PC-9 (cell line): ENCODE measurements around the gene MAGEB10. TPM values are rescaled to one million over a fixed set of nuclear protein-coding genes. Genes with fewer than 3 reads are reported as not detected.

ENCODE experiments used
- BruUV-seq: library from RNA; stranded (reverse); fragments of 400-500 nt; replicated peaks from 2 replicates; lab custom pipeline; 2021; lab: Mats Ljungman, UMichigan
- CTCF ChIA-PET: fragments of 300-600 bp; sonication (Branson Sonifier 250); formaldehyde crosslinking; loops from one replicate; lab custom pipeline; 2022; ENCODE audit warnings: antibody characterized with exemption; lab: Charles Lee
- POLR2A ChIA-PET: fragments of 300-600 bp; sonication (Branson Sonifier 250); formaldehyde crosslinking; loops from one replicate; lab custom pipeline; 2022; ENCODE audit warnings: antibody characterized with exemption; ENCODE audit not compliant: unreplicated experiment; lab: Charles Lee
- DNase-seq, 2 experiments: peaks; one replicate each; pipeline versions ENCODE4 v3.0.0 to v3.0.0-alpha.2; 2015 to 2022; ENCODE audit warnings: mixed read lengths in 1 of 2
- H2AFZ ChIP-seq: fragments of 200-600 bp; sonication (generic); 2 replicates; pipeline ENCODE4 v1.8.1; 2017; ENCODE audit warnings: antibody characterized with exemption
- H3F3A ChIP-seq: fragments of 200-600 bp; sonication (generic); 2 replicates; pipeline ENCODE4 v1.8.1; 2017; ENCODE audit warnings: antibody characterized with exemption, mild to moderate bottlenecking, low read depth; ENCODE audit not compliant: insufficient read depth
- H3K27ac ChIP-seq: fragments of 200-600 bp; sonication (generic); 2 replicates; pipeline ENCODE4 v1.6.1; 2016; ENCODE audit warnings: mixed run types
- H3K27me3 ChIP-seq: fragments of 200-600 bp; sonication (generic); 2 replicates; pipeline ENCODE4 v1.6.1; 2016; ENCODE audit warnings: low read depth, mixed run types; ENCODE audit not compliant: insufficient read depth
- H3K36me3 ChIP-seq: fragments of 200-600 bp; sonication (generic); 2 replicates; pipeline ENCODE4 v1.6.1; 2016; ENCODE audit warnings: low read depth, mixed run types
- H3K4me1 ChIP-seq: fragments of 200-600 bp; sonication (generic); replicated peaks from 2 replicates; pipeline ENCODE4 v1.6.1; 2016; ENCODE audit warnings: mixed run types; ENCODE audit not compliant: insufficient read depth
- H3K4me2 ChIP-seq: fragments of 200-600 bp; sonication (generic); 2 replicates; pipeline ENCODE4 v1.6.1; 2017; ENCODE audit warnings: mixed run types
- H3K4me3 ChIP-seq: fragments of 200-600 bp; sonication (generic); 2 replicates; pipeline ENCODE4 v1.6.1; 2016; ENCODE audit warnings: mixed run types
- H3K79me2 ChIP-seq: fragments of 200-600 bp; sonication (generic); 2 replicates; pipeline ENCODE4 v1.6.1; 2017; ENCODE audit warnings: low read depth, mixed run types
- H3K9me2 ChIP-seq: fragments of 200-600 bp; sonication (generic); 2 replicates; pipeline ENCODE4 v1.8.1; 2017; ENCODE audit warnings: mild to moderate bottlenecking; ENCODE audit not compliant: insufficient read depth
- H3K9me3 ChIP-seq: fragments of 200-600 bp; sonication (generic); 2 replicates; pipeline ENCODE4 v1.8.1; 2016; ENCODE audit warnings: low read depth; ENCODE audit not compliant: insufficient read depth
- H4K20me1 ChIP-seq: fragments of 200-600 bp; sonication (generic); 2 replicates; pipeline ENCODE4 v1.8.1; 2017; ENCODE audit not compliant: insufficient read depth
- CTCF ChIP-seq: fragments of 200-600 bp; sonication (generic); conservative IDR thresholded peaks from 2 replicates; pipeline ENCODE4 v1.6.1; 2017; ENCODE audit warnings: mixed run types, antibody characterized with exemption, mild to moderate bottlenecking, moderate library complexity
- EZH2 ChIP-seq: fragments of 200-600 bp; sonication (generic); IDR thresholded peaks from 2 replicates; pipeline ENCODE4 v1.8.0; 2017; ENCODE audit warnings: antibody characterized with exemption, low read depth
- intact Hi-C: fragments of 100-400 bp; cut with micrococcal nuclease; formaldehyde crosslinking; loops from one replicate; pipeline ENCODE4 v1.10.0; 2022; ENCODE audit not compliant: unreplicated experiment
- total RNA-seq: library from RNA; stranded (reverse); gene quantifications from 2 replicates; pipeline ENCODE4 v1.2.3, GENCODE V29; 2021

The MAGEB10 gene
- total RNA-seq, 1 experiment from 2014 or later = not detected

GRCh38 chrX:27823812-27824211 lies 16.0 kb downstream of the MAGEB10 start:
- Histone ChIP-seq H3K4me1 (no peaks in the 10 kb centered on the region), H3K79me2 (no peaks in the 10 kb centered on the region), H3K9me3 (no peaks in the 10 kb centered on the region), H4K20me1 (no peaks in the 10 kb centered on the region), H3F3A (no peaks in the 10 kb centered on the region), H3K4me3 (no peak overlapping the region), H3K4me2 (no peak overlapping the region), H3K36me3 (no peaks in the 10 kb centered on the region), H3K27me3 (no peaks in the 10 kb centered on the region), H3K9me2 (no peaks in the 10 kb centered on the region), H3K27ac (no peak overlapping the region), H2AFZ (no peak overlapping the region)
- intact Hi-C loops = no loop called here
- CTCF ChIA-PET = no interaction called here
- TF ChIP-seq CTCF (no peak), EZH2 (no peak)
- POLR2A ChIA-PET = no interaction called here
- no peak for DNase-seq
- BruUV-seq = no TSS peak

GRCh38 chrX:27838185-27838584 lies 30.4 kb downstream of the MAGEB10 start:
- no TSS peak for BruUV-seq
- Histone ChIP-seq H2AFZ (0 out of 2 replicates have a peak overlapping the region, but pooled peaks have one; percentile 33), H3K4me2 (no peak overlapping the region), H4K20me1 (no peaks in the 10 kb centered on the region), H3K79me2 (no peaks in the 10 kb centered on the region), H3K27ac (no peak overlapping the region), H3K4me1 (no peaks in the 10 kb centered on the region), H3K9me3 (no peaks in the 10 kb centered on the region), H3K9me2 (no peaks in the 10 kb centered on the region), H3F3A (no peaks in the 10 kb centered on the region), H3K27me3 (no peaks in the 10 kb centered on the region), H3K4me3 (no peak overlapping the region), H3K36me3 (no peaks in the 10 kb centered on the region)
- DNase-seq = no peak
- TF ChIP-seq CTCF (no peak), EZH2 (no peak)
- CTCF ChIA-PET = no interaction called here
- intact Hi-C loops = no loop called here
- POLR2A ChIA-PET = no interaction called here

- Histone ChIP-seq H3K36me3 (no peaks in the 10 kb centered on the region), H3K4me2 (no peak overlapping the region), H3K79me2 (no peaks in the 10 kb centered on the region), H3K4me1 (no peaks in the 10 kb centered on the region), H4K20me1 (no peaks in the 10 kb centered on the region), H3K27me3 (no peaks in the 10 kb centered on the region), H3F3A (no peaks in the 10 kb centered on the region), H3K9me2 (no peaks in the 10 kb centered on the region), H3K9me3 (no peaks in the 10 kb centered on the region), H3K27ac (no peak overlapping the region), H2AFZ (no peak overlapping the region), H3K4me3 (no peak overlapping the region)
- TF ChIP-seq CTCF (no peak), EZH2 (no peak)
- no TSS peak for BruUV-seq
- CTCF ChIA-PET = no interaction called here
- intact Hi-C loops = no loop called here
- POLR2A ChIA-PET = no interaction called here
- no peak for DNase-seq
Observed at GRCh38 chrX:27840881-27841280, 33.1 kb downstream of the MAGEB10 start.
